SW480 (cell line): ENCODE results near the gene SERINC5.
A peak's percentile ranks its signal among the peaks of the same experiment; 100 is the strongest.
"Not testable (repeated sequence)": the region's sequence is repeated elsewhere in the genome, so short reads cannot be mapped to it uniquely, and the experiment has no call there.

Source experiments
- DNase-seq: peaks from one replicate; pipeline ENCODE4 v3.0.0-alpha.2; 2016; ENCODE audit warnings: low spot score

Gene SERINC5

GRCh38 chr5:80198399-80198798 lies 57.4 kb downstream of the SERINC5 start:
- no peak for DNase-seq

GRCh38 chr5:80195837-80196400 lies 59.9 kb downstream of the SERINC5 start:
- no peak for DNase-seq

DNA sequence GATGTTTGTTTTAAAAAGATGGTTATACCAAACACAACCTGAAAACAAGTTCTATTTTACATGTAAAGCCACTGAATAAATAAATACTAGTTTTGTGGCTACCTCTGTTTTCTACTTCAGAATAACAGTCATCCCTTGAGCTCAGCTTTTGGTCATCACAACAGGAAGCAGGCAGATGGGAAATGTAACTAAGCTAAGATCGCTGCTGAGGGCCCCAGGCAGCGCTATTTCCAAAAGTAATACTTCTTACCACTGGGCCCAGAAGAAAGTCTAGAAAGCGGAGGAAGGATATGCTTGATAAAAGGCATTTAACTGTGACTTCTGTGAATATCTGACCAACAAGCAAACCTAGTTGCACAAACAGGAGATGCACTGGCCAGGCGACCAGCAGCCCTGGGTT lies 61.4 kb downstream of the SERINC5 start:
- no peak for DNase-seq

GRCh38 chr5:80193401-80193800 lies 62.4 kb downstream of the SERINC5 start:
- no peak for DNase-seq

DNA sequence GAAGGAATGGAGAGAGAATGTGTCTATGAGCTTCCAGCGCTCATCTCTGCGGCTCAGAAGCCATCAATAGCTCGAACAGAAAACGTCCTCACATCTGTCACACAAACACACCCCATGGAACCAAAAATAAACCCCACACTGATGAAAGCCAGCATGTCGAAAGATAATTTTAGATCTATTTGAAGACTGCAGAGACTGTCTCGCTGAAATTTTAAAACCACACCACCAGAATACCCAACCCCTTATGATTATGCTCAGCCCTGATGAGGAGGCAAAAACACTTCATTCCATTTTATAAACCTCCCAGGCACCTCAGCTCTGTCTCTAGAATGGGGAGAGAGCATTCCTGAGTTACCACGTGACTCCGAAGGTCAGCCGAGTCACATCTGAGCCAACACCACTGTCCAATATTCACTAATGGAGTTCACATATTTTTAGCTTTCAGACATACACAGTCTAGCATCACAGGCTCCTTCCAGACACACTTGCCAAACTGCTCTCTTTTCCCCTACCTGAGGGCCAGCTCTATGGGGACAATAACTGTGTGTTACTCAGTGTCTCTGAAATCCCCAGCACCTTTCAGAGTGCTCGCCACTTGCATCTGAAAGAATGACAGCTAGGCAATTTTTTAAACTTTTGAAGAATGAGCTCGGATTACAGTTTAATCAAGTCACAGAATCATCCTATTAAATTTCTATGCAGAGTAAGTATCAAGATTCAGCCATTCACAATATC lies 63.2 kb downstream of the SERINC5 start:
- DNase-seq, result no peak

DNA sequence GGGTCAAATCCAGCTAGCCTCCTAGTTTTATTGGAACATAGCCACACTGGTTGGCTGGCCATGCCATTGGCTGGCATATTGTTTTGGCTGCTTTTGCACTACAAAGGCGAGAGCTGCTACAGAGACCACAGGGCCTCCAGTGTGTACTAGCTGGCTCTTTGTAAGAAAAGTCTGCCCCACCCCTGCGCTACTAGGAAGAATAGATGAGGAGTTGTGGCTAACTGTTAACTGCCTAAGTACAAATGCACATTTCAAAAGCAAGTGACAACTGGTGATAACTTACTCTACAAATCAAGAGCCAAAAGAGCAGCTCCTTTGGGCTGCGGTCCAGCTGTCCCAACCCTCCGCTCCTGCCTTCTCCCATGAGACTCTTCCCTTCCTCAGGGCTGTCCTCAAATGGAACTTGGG lies 63.9 kb downstream of the SERINC5 start:
- DNase-seq, result peak; percentile 45

- no peak for DNase-seq
These were observed 64.5 kb downstream of the SERINC5 start for GRCh38 chr5:80191397-80191796.

DNA sequence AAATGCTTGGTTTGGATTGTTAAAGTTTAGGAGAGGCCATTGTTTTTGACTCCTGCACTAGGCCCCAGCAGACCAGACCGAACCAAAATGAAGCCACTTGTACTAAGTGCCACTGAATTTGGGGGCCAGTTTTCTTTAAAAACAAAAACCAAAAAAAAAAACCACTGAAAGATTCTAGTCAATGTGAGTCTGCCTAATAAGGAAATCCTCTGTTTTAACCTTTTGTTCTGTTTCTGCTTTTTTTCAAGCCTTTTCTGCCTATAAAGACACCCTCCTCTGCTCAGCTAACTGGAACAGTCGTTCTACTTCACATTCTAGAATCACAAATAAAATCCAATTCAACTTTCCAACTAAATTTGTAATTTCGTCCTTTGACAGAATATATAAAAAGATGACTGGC lies 64.9 kb downstream of the SERINC5 start:
- no peak for DNase-seq

GRCh38 chr5:80189701-80190100 lies 66.1 kb downstream of the SERINC5 start:
- DNase-seq, result no peak

DNA sequence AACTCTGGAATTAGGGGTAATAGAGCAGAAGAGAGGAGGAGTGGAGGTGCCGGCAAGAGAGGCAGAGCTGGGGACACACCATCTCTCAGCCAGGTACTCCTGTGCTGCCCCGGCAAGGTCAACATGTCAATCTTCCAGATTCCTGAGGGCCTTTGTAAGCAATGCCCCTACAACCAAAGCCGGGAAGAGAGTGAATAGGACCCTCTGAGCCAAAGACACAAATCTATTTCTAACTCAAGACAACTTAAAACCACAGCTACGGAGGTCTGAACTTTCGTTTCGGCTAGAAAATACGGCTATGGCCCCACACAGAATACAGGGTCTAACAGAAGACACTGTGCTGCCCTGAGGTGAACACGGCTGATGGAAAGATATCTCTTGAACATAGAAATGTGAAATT lies 66.6 kb downstream of the SERINC5 start:
- no peak for DNase-seq

DNA sequence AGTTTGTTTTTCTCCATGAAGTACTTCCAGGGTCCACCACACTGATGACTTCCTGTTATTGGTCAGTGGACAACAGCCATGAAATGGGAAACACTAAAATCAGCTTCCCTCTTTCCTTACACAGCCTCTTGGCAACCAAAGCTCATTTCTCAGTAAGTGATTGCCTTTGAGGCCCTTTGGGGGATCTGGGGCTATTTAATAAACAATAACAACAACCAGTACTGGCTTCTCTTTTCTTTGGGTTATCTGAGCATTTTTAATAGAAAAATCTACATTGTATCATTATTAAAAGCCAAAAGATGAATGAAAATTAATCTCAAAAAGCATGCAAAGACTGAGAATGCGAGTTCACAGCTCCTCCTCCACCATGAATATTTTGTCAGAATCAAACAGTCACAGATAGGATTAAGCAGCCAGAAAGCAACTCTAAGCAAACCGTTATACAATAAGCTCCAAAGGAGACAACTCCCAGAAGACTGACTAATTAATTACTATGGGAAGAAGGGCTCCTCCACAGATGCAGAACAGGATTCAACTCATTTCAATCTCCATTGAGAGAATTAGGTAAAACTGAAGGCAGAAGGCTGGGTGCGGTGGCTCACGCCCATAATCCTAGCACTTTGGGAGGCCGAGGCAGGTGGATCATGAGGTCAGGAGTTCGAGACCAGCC lies 68.3 kb downstream of the SERINC5 start:
- no peak for DNase-seq

DNA sequence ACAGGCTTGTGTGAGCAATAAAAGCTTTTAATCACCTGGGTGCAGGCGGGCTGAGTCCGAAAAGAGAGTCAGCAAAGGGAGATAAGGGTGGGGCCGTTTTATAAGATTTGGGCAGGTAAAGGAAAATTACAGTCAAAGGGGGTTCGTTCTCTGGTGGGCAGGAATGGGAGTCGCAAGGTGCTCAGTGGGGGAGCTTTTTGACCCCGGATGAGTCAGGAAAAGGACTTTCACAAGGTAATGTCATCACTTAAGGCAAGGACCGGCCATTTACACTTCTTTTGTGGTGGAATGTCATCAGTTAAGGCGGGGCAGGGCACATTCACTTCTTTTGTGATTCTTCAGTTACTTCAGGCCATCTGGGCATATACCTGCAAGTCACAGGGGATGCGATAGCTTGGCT lies 70.3 kb downstream of the SERINC5 start:
- DNase-seq, result not testable (repeated sequence)

GRCh38 chr5:80185095-80185494 lies 70.8 kb downstream of the SERINC5 start:
- DNase-seq, result peak; percentile 31

DNA sequence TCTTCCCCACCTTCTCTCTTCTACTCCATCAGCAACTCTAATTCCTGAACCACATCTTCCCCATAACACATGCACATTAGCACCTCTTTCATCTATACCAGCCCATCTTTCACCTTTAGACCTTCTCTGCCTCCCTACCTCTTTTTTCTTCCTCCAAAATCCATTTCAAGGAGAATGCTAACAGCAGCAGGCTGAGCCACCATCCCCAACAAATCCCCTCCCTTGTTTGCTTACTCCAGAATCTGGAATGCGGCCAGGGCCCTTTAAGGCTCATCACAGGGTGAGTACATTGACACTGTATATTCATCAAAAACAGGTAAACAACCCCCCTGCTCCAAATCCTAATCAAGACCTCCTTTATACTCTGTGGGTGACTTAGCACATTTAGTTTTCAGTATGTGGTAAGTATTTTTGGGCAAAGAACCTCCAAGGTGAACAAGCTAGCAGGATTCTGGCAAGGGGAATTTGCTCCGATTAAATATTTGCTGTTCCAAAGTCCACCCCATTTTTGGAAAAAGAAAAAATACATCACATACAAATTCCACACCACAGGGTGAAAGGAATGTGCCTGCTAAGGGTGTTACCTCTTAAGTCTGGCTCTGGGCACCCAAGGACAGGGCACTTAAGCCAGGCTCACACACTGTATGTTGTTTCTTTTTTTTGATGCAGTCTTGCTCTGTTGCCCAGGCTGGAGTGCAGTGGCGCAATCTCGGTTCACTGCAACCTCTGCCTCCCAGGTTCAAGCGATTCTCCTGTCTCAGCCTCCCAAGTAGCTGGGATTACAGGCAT lies 71.4 kb downstream of the SERINC5 start:
- peak; percentile 85 for DNase-seq

- DNase-seq, result not testable (repeated sequence)
These were observed 72.1 kb downstream of the SERINC5 start for GRCh38 chr5:80183728-80184234.

- DNase-seq, result peak; percentile 69
These were observed 72.9 kb downstream of the SERINC5 start for GRCh38 chr5:80182809-80183580.

- DNase-seq, result peak; percentile 98
These were observed 74.1 kb downstream of the SERINC5 start for GRCh38 chr5:80181618-80182211.

DNA sequence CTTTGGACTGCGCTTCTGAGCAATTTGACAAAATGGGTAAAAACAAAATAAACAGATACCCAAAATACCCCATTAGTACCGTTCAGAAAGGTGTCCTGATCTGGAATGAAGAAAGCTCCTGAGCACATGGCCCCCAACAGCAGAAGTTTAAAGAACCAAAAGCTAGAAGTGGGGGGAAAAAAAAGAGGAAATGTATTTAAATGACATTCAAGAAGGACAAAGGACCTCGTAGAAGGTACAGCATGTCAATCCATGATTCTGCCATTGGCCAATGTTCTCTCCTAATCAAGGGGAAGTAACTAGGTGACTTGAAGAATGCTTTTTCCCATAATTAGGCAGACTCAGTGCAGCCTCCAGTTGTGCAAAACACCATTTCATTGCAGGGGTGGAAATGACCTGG lies 78.6 kb downstream of the SERINC5 start:
- DNase-seq, result no peak

- no peak for DNase-seq
These were observed 80.5 kb downstream of the SERINC5 start for GRCh38 chr5:80175337-80175736.

GRCh38 chr5:80174790-80175189 lies 81.1 kb downstream of the SERINC5 start:
- DNase-seq, result no peak

- DNase-seq, result no peak
These were observed 83.7 kb downstream of the SERINC5 start for GRCh38 chr5:80172067-80172695.
